Measurements from ENCODE around the gene TLR10. TPM values are rescaled to one million over a fixed set of nuclear protein-coding genes. Genes with fewer than 3 reads are reported as not detected.
A peak's percentile ranks its signal among the peaks of the same experiment; 100 is the strongest.

TLR10 gene
- total RNA-seq, 1 experiment from 2014 or later = 0.30 TPM

- POLR2A ChIA-PET = no interaction called here
- no TSS peak for BruUV-seq (replicated peaks)
- Histone ChIP-seq H3K9me3 (ENCODE audit: control insufficient read depth in 1 of 2, insufficient read depth in 1 of 2, low read depth in 1 of 2, low read length in 2 of 2) (no peaks in the 10 kb centered on the region; a peak in 1 of 4 replicates), H3K27me3 (ENCODE audit: insufficient read depth, low read length) (no peaks in the 10 kb centered on the region), H3K4me1 (ENCODE audit: control insufficient read depth in 1 of 2, insufficient read depth in 2 of 2, low read length in 2 of 2) (peaks cover 20 to 35% of the 10 kb centered on the region in 2 experiments), H3K4me2 (ENCODE audit: low read length) (peak overlapping the region; percentile 68), H3K79me2 (ENCODE audit: insufficient read depth, low read length) (no peaks in the 10 kb centered on the region), H3K4me3 (replicated peaks in 1 of 2; ENCODE audit: low read depth in 1 of 2, low read length in 2 of 2) (peak overlapping the region in 1 of 2 experiments; percentile 13; a peak in 1 of 4 replicates), H4K20me1 (ENCODE audit: insufficient read depth) (no peaks in the 10 kb centered on the region), H3K9me2 (ENCODE audit: insufficient read depth) (no peaks in the 10 kb centered on the region), H3K9ac (ENCODE audit: low read length) (0 out of 2 replicates have a peak overlapping the region, but pooled peaks have one; percentile 5), H3K27ac (ENCODE audit: low read depth, low read length) (0 out of 2 replicates have a peak overlapping the region, but pooled peaks have one; percentile 62), H3K36me3 (ENCODE audit: control insufficient read depth in 1 of 2, insufficient read depth in 2 of 2, low read length in 2 of 2) (no peaks in the 10 kb centered on the region), H2AFZ (ENCODE audit: low read depth, low read length, poor library complexity, severe bottlenecking) (peak overlapping the region; percentile 92)
- TF ChIP-seq RAD21 (IDR thresholded peaks at IDR 0.05; ENCODE audit: low read depth) = no peak
- no peak for TF ChIP-seq FOSL1 (IDR thresholded peaks at IDR 0.05; ENCODE audit: low read depth)
- TF ChIP-seq ZFX (IDR thresholded peaks at IDR 0.05) = no peak
- no peak for TF ChIP-seq ATF3 (IDR thresholded peaks at IDR 0.05)
- no peak for TF ChIP-seq MAX (IDR thresholded peaks at IDR 0.05)
- TF ChIP-seq EZH2 (IDR thresholded peaks at IDR 0.05) = no peak
- no peak for TF ChIP-seq EZH2phosphoT487 (IDR thresholded peaks at IDR 0.05; ENCODE audit: borderline replicate concordance)
- no peak for TF ChIP-seq ELF1 (IDR thresholded peaks at IDR 0.05; ENCODE audit: borderline replicate concordance, low read depth)
- no peak for TF ChIP-seq SP1 (IDR thresholded peaks at IDR 0.05; ENCODE audit: low read depth)
- no peak for TF ChIP-seq SRF (IDR thresholded peaks at IDR 0.05; ENCODE audit: low read depth)
- TF ChIP-seq CBX3 (IDR thresholded peaks at IDR 0.05; ENCODE audit: low read depth) = no peak
- TF ChIP-seq POLR2A (IDR thresholded peaks at IDR 0.05; ENCODE audit: borderline replicate concordance, extremely low read depth, insufficient read depth, insufficient read length) = no peak
- no peak for TF ChIP-seq TCF7L2 (IDR thresholded peaks at IDR 0.05; ENCODE audit: borderline replicate concordance, extremely low read depth, insufficient read depth, insufficient read length)
- CTCF ChIA-PET = no interaction called here
- DNase-seq (ENCODE audit: low read depth, low spot score) (no peak), ATAC-seq (peak; percentile 35; the same call in 1 of the 2 replicates)
- intact Hi-C loops (cut with micrococcal nuclease) = no loop called here
- RAD21 ChIA-PET (ENCODE audit: low non-redundant PET in 1 of 2, low total read pairs in 2 of 2, uncharacterized antibody in 2 of 2, unreplicated experiment in 2 of 2) = no interaction called here
Observed at GRCh38 chr4:38752372-38752940, 30.3 kb downstream of the TLR10 start.
